H9 (cell line): ENCODE results near the gene HSPA13. TPM values are rescaled to one million over a fixed set of nuclear protein-coding genes. Genes with fewer than 3 reads are reported as not detected.

Experiments
- DNase-seq: peaks from one replicate; pipeline ENCODE4 v3.0.0-alpha.2; 2017
- H2AFZ ChIP-seq: one replicate; pipeline ENCODE4 v1.6.1; 2013; ENCODE audit warnings: mild to moderate bottlenecking, low read length, control low read depth, moderate library complexity
- H2AK5ac ChIP-seq: 2 replicates; pipeline ENCODE4 v1.6.1; 2013; ENCODE audit warnings: low read length, control low read depth, mixed read lengths; ENCODE audit not compliant: insufficient read length
- H2BK120ac ChIP-seq: one replicate; pipeline ENCODE4 v1.6.1; 2013; ENCODE audit warnings: low read depth, mild to moderate bottlenecking, low read length, control low read depth, inconsistent platforms; ENCODE audit not compliant: poor library complexity, severe bottlenecking
- H2BK12ac ChIP-seq: 2 replicates; pipeline ENCODE4 v1.6.1; 2013; ENCODE audit warnings: low read length, control low read depth, mixed read lengths, low read depth; ENCODE audit not compliant: insufficient read length
- H2BK15ac ChIP-seq: 2 replicates; pipeline ENCODE4 v1.6.1; 2013; ENCODE audit warnings: low read depth, low read length, control low read depth
- H2BK20ac ChIP-seq: one replicate; pipeline ENCODE4 v1.6.1; 2013; ENCODE audit warnings: low read depth, mild to moderate bottlenecking, low read length, control low read depth, inconsistent platforms; ENCODE audit not compliant: poor library complexity, severe bottlenecking
- H2BK5ac ChIP-seq: 2 replicates; pipeline ENCODE4 v1.6.1; 2013; ENCODE audit warnings: low read length, control low read depth, mixed read lengths; ENCODE audit not compliant: insufficient read length
- H3K14ac ChIP-seq: 2 replicates; pipeline ENCODE4 v1.6.1; 2013; ENCODE audit warnings: low read length, control low read depth; ENCODE audit not compliant: insufficient read depth
- H3K18ac ChIP-seq: 2 replicates; pipeline ENCODE4 v1.6.1; 2013; ENCODE audit warnings: low read depth, mild to moderate bottlenecking, mixed read lengths, low read length, control low read depth; ENCODE audit not compliant: insufficient read length
- H3K23ac ChIP-seq: 2 replicates; pipeline ENCODE4 v1.6.1; 2013; ENCODE audit warnings: low read length, control low read depth, mixed read lengths, low read depth; ENCODE audit not compliant: insufficient read length
- H3K23me2 ChIP-seq: 2 replicates; pipeline ENCODE4 v1.6.1; 2013; ENCODE audit warnings: low read depth, mild to moderate bottlenecking, mixed read lengths, low read length, control low read depth; ENCODE audit not compliant: insufficient read length, poor library complexity, severe bottlenecking
- H3K27ac ChIP-seq: 2 replicates; pipeline ENCODE4 v1.5.1; 2013; ENCODE audit warnings: low read length, control low read depth, mixed read lengths, low read depth; ENCODE audit not compliant: insufficient read length
- H3K27me3 ChIP-seq: 2 replicates; pipeline ENCODE4 v1.6.1; 2013; ENCODE audit warnings: low read length, control low read depth, inconsistent platforms; ENCODE audit not compliant: insufficient read depth
- H3K4ac ChIP-seq: 2 replicates; pipeline ENCODE4 v1.6.1; 2013; ENCODE audit warnings: low read depth, mild to moderate bottlenecking, control low read depth, inconsistent platforms, low read length, moderate library complexity
- H3K4me1 ChIP-seq: 2 replicates; pipeline ENCODE4 v1.6.1; 2013; ENCODE audit warnings: low read length, control low read depth, inconsistent platforms; ENCODE audit not compliant: insufficient read depth
- H3K4me2 ChIP-seq: 2 replicates; pipeline ENCODE4 v1.6.1; 2013; ENCODE audit warnings: low read length, control low read depth, mixed read lengths; ENCODE audit not compliant: insufficient read length, insufficient read depth
- H3K56ac ChIP-seq: 2 replicates; pipeline ENCODE4 v1.6.1; 2013; ENCODE audit warnings: low read depth, mild to moderate bottlenecking, mixed read lengths, low read length, control low read depth; ENCODE audit not compliant: insufficient read length
- H3K79me1 ChIP-seq: 2 replicates; pipeline ENCODE4 v1.6.1; 2013; ENCODE audit warnings: low read depth, mild to moderate bottlenecking, moderate library complexity, low read length, control low read depth, inconsistent platforms; ENCODE audit not compliant: insufficient read depth, poor library complexity, severe bottlenecking
- H3K79me2 ChIP-seq: 2 replicates; pipeline ENCODE4 v1.6.1; 2013; ENCODE audit warnings: low read length, control low read depth, inconsistent platforms; ENCODE audit not compliant: insufficient read depth
- H3K9ac ChIP-seq: 2 replicates; pipeline ENCODE4 v1.6.1; 2013; ENCODE audit warnings: low read length, control low read depth, mixed read lengths; ENCODE audit not compliant: insufficient read length; ENCODE audit errors: extremely low read depth
- H3K9me3 ChIP-seq: one replicate; pipeline ENCODE4 v1.6.1; 2013; ENCODE audit warnings: low read depth, low read length, inconsistent platforms; ENCODE audit not compliant: control insufficient read depth
- H3T11ph ChIP-seq: one replicate; pipeline ENCODE4 v1.6.1; 2013; ENCODE audit warnings: mild to moderate bottlenecking, low read length, control low read depth, inconsistent platforms
- H4K20me1 ChIP-seq: one replicate; pipeline ENCODE4 v1.6.1; 2013; ENCODE audit not compliant: control insufficient read depth, insufficient read length, insufficient read depth
- H4K5ac ChIP-seq: 2 replicates; pipeline ENCODE4 v1.6.1; 2013; ENCODE audit warnings: low read depth, mild to moderate bottlenecking, mixed read lengths, low read length, control low read depth; ENCODE audit not compliant: insufficient read length
- H4K8ac ChIP-seq: replicated peaks from 2 replicates; pipeline ENCODE4 v1.6.1; 2013; ENCODE audit warnings: low read length, control low read depth, mixed read lengths, low read depth; ENCODE audit not compliant: insufficient read length
- H4K91ac ChIP-seq: 2 replicates; pipeline ENCODE4 v1.6.1; 2013; ENCODE audit warnings: low read depth, mild to moderate bottlenecking, moderate library complexity, mixed read lengths, low read length, control low read depth; ENCODE audit not compliant: insufficient read length
- H3K27ac Mint-ChIP-seq, 3 experiments: 2 replicates in 2 of 3; 3 replicates in 1 of 3; pipeline ENCODE4 v1.8.0; 2020 to 2021; ENCODE audit warnings: mixed read lengths in 3 of 3, mild to moderate bottlenecking in 1 of 3, moderate library complexity in 1 of 3
- H3K27me3 Mint-ChIP-seq: 2 replicates; pipeline ENCODE4 v1.8.0; 2021; ENCODE audit warnings: low read depth, mild to moderate bottlenecking, moderate library complexity, mixed read lengths
- H3K36me3 Mint-ChIP-seq, 3 experiments: 2 replicates in 2 of 3; 3 replicates in 1 of 3; pipeline ENCODE4 v1.8.0; 2020 to 2021; ENCODE audit warnings: low read depth in 3 of 3, mixed read lengths in 3 of 3; ENCODE audit not compliant: insufficient read depth in 1 of 3
- H3K4me1 Mint-ChIP-seq, 2 experiments: 2 replicates each; pipeline ENCODE4 v1.8.0; 2020; ENCODE audit warnings: mixed read lengths in 2 of 2
- H3K4me3 Mint-ChIP-seq, 2 experiments: 2 replicates in 1 of 2; 3 replicates in 1 of 2; pipeline ENCODE4 v1.8.0; 2020 to 2021; ENCODE audit warnings: mild to moderate bottlenecking in 2 of 2, mixed read lengths in 2 of 2, moderate library complexity in 1 of 2
- H3K9me3 Mint-ChIP-seq, 2 experiments: 2 replicates in 1 of 2; 3 replicates in 1 of 2; pipeline ENCODE4 v1.8.0; 2020; ENCODE audit warnings: mild to moderate bottlenecking in 2 of 2, mixed read lengths in 2 of 2, moderate library complexity in 1 of 2
- WGBS: extraction: QIAGEN DNeasy Blood & Tissue Kit; methylation state at CpG from one replicate; pipeline ENCODE4 v1.1.7; 2013; ENCODE audit warnings: missing lambda C conversion rate, low lambda C conversion rate, mixed read lengths; ENCODE audit not compliant: insufficient read length; ENCODE audit errors: extremely low coverage; 5-methylcytosine and 5-hydroxymethylcytosine counted together
- total RNA-seq: library from RNA; stranded (reverse); gene quantifications from 2 replicates; pipeline ENCODE4 v1.2.1, GENCODE V29; 2021
- TF ChIP-seq, protein P1 (sequence below): fragments of 200-600 bp; sonication (generic); conservative IDR thresholded peaks from 3 replicates; pipeline ENCODE4 v1.8.0; 2021; ENCODE audit warnings: antibody characterized with exemption, mild to moderate bottlenecking

Gene HSPA13
- total RNA-seq, 1 experiment from 2014 or later, result 32.6 TPM

- Mint-ChIP-seq H3K9me3 (no peaks in the 10 kb centered on the region), H3K27ac (peak overlapping the region; percentile 100), H3K27me3 (no peaks in the 10 kb centered on the region), H3K4me1 (peaks cover 18 to 21% of the 10 kb centered on the region in 2 experiments), H3K36me3 (peaks cover 8 to 29% (median 23%) of the 10 kb centered on the region in 3 experiments; a peak in 6 of 7 replicates), H3K4me3 (peak overlapping the region; percentile 100)
- Histone ChIP-seq H2BK5ac (peak overlapping the region; percentile 4), H3K4me1 (no peaks in the 10 kb centered on the region), H2BK15ac (no peak overlapping the region), H3K27me3 (no peaks in the 10 kb centered on the region), H3K23ac (no peak overlapping the region), H4K5ac (no peak overlapping the region), H2BK120ac (no peak overlapping the region), H3K79me1 (no peaks in the 10 kb centered on the region), H3K27ac (peak overlapping the region; percentile 4), H3K18ac (peak overlapping the region; percentile 89), H3K4me2 (peak overlapping the region; percentile 79), H3K56ac (no peak overlapping the region), H4K91ac (no peak overlapping the region), H2BK20ac (no peak overlapping the region), H4K8ac (no peak overlapping the region), H3K9ac (peak overlapping the region; percentile 86), H3K79me2 (peaks cover 8% of the 10 kb centered on the region; the same call in 1 of the 2 replicates), H2AFZ (no peak overlapping the region), H3K9me3 (no peaks in the 10 kb centered on the region), H4K20me1 (no peaks in the 10 kb centered on the region), H3K14ac (peak overlapping the region; percentile 94; the same call in 1 of the 2 replicates), H2BK12ac (no peak overlapping the region), H3T11ph (no peak overlapping the region), H3K23me2 (peaks cover 4% of the 10 kb centered on the region), H3K4ac (no peak overlapping the region), H2AK5ac (no peak overlapping the region)
- no peak for DNase-seq
- WGBS, result no CpG with 5 or more reads among the region's 9 CpGs
- TF ChIP-seq, protein P1, sequence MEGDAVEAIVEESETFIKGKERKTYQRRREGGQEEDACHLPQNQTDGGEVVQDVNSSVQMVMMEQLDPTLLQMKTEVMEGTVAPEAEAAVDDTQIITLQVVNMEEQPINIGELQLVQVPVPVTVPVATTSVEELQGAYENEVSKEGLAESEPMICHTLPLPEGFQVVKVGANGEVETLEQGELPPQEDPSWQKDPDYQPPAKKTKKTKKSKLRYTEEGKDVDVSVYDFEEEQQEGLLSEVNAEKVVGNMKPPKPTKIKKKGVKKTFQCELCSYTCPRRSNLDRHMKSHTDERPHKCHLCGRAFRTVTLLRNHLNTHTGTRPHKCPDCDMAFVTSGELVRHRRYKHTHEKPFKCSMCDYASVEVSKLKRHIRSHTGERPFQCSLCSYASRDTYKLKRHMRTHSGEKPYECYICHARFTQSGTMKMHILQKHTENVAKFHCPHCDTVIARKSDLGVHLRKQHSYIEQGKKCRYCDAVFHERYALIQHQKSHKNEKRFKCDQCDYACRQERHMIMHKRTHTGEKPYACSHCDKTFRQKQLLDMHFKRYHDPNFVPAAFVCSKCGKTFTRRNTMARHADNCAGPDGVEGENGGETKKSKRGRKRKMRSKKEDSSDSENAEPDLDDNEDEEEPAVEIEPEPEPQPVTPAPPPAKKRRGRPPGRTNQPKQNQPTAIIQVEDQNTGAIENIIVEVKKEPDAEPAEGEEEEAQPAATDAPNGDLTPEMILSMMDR, result no peak
These were observed 486 bp downstream of the HSPA13 start for GRCh38 chr21:14382486-14382834.
